ENCODE measurements around the gene PCYT1A.

GRCh38 chr3:196237203-196237602 lies 50.3 kb downstream of the PCYT1A start:
- no peak for TF ChIP-seq CTCF (IDR thresholded peaks at IDR 0.05; ENCODE audit: insufficient read depth, low read length, poor library complexity, severe bottlenecking)
- TF ChIP-seq EZH2phosphoT487 (conservative IDR thresholded peaks at IDR 0.05; ENCODE audit: low read length), result no peak
